Activated CD8-positive, alpha-beta memory T cell treated with anti-CD3 and anti-CD28 coated beads for 24 hours (primary cell): Measurements from ENCODE around the gene ST6GALNAC4.

Experiments
- DNase-seq: peaks from one replicate; pipeline ENCODE4 v3.0.0-alpha.2; 2020

Gene ST6GALNAC4

GRCh38 chr9:127945942-127946341 lies 29.1 kb upstream of the ST6GALNAC4 start:
- DNase-seq: no peak

GRCh38 chr9:127945338-127945737 lies 28.5 kb upstream of the ST6GALNAC4 start:
- DNase-seq: no peak

DNA sequence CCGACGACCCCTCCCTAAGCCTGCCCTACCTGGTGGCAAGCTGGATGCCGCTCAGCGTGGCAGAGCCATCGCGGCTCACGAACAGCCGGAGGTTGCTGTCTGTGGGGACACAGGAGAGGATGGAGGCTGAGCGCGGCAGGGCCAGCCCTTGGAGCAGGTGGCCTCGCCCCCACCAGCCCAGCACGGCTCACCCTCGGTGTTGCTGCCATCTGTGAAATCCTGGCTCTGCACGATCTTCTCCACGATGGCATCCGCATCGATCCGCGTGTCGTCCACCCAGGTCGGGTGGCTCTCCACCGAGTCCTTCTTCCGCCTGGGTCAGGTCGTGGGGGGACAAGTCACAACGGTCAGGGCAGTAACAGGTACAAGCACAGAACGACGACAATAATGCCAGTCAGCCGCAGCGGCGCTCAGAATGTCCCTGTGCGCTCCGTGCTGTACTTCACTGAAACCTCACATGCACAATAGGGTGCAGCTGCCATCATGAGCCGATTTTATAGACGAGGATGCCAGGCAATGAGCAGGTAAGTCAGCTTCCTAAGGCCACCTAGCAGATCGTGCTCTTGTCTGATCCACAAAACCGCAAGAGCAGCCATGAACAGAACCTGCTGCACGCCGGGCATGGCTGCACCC lies 27.9 kb upstream of the ST6GALNAC4 start:
- DNase-seq: no peak

- DNase-seq: peak; percentile 91
Measured at GRCh38 chr9:127943731-127944144, 26.9 kb upstream of the ST6GALNAC4 start.

GRCh38 chr9:127943011-127943662 lies 26.3 kb upstream of the ST6GALNAC4 start:
- no peak for DNase-seq

DNA sequence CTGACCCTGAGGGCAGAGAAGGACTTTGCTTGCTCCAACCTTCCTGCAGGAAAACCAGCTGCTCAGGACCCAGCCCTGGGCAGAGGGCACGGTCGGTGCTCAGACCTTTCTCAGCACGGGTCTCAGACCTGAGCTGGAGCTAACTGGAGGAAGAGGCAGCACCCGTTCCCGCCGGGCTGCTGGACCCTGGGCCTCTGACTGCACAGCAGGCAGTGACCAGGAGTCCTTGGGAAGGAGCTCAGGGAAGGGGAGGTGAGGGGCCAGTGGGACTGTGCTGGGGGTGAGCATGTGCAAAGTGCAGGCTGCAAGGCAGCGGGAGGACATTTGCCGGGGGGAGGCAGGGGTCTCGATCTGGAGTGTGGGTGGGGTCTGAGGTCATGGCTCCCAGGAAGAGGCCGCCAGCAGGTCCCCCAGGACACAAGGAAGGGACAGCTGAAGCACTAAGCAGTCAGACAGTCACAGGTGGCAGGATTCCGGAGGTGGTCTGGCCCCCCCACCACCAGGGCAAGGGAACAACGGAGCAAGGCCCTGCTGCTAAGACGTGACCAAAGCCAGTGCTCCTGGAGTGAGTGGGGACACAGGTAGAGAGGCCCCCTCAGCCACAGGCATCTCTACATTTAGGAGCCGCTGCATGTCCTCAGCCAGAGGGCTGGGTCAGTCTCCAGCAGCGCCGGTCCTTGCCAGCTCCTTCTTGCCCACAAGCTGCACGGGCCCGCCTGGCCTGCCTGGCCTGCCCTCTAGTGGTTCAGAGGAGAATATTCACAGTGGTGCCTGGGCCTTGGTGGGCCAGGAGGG lies 25.6 kb upstream of the ST6GALNAC4 start:
- DNase-seq: peak; percentile 81

- DNase-seq: no peak
Measured at GRCh38 chr9:127941961-127942215, 25.0 kb upstream of the ST6GALNAC4 start.

DNA sequence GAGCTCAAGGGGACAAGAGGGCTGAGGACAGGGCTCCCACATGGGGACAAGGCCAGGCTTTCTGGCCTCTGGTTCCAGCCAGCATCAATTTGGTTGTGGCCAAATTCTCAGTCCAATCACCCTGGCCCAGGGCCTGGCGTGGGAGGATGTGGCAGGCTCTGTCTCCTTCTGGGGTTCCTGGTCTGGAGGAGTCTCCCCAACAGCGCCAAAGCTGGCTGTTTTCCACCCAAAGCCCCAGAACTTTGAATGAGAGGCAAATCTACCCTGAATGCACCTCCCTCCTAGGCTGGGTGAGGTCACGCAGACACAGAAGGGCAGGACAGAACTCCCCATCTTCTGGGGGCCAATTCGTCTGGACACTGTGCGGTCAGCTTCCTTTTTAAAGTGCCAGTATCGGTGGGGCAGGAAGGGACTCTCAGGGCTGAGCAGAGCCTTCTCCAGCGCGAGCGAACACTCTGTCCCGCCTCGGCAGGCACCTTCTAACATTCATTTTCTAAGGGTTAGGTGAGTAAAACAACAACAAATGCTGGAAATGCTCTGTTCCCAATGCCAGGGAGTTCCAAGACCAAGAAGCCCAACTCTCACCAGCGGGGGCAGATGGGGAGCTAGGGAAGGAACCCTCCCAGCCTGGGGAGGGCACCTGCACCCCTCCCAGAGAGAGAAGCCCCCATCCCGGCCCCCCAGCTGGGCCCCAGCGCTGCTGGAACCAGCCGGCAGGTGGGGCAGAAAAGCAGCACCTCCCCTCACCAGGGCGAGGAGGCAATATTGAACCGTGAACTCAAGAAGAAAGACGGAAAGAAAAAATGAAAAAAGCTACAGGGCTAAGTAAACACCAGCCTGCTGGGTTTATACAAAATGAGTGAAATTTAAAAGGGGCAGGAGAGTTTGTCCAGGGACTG lies 24.5 kb upstream of the ST6GALNAC4 start:
- DNase-seq: no peak

DNA sequence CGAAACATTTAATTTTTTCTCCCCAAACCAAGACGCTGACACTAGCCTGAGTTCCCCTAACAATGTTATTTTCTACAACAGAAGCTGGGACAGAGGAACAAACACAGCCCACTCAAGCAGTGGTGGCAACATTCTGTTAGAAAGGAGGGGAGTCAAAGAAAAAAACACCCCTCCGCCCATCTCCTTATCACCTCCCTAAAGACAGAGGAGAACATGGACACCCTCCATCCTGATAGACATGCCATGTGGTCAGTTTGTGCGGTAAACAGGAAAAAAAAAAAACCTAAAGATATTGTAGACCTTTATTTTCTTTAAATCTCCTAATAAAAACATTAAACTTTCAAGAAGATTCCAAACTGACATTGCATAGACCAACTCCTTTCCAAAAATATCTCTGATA lies 23.8 kb upstream of the ST6GALNAC4 start:
- no peak for DNase-seq

- DNase-seq: no peak
Measured at GRCh38 chr9:127938298-127938690, 21.5 kb upstream of the ST6GALNAC4 start.

DNA sequence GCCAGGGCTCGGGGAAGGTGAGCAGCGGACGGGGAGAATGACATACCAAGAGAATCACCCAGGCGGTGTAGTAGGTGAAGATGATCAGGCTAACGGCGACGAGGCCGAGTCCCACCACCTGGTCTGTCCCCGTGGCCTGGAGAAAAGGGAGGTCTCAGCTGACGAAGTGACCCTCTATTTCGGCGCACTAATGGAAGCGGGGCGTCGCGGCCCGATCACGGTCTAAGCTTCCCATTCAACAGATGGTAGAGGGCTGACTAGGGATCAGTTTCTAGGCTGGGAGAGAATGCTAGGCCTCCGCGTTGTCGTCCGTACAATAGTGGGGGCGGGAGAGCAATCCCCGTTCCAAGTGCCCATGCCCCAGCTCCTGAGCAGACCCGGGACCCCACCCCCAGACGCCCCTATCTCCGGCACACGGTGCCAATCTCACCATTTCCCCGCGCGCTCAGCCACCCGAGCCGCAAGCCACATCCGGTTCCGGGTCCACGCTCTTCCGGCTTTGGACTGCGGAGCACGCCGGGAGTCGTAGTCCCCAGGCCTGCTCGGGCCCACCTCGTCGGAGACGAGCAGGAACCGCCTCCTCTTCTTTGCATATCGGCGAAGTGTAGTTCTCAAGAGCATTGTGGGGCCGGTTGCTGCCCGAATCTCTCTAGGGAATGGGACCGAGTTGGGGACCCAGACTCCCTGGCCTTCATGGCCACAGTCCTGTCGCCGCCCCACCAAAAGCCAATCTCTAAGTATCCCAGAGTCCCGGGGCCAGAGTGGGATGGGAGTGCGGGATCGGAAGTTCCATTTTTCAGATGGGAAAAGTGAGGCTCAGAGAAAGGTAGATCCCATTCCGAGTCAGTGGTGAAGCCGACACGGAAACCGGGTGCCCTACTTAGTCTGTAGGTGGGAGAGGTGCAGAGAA lies 20.8 kb upstream of the ST6GALNAC4 start, which contains the start of gene DPM2:
Gene DPM2, minus strand, starts transcription at position 467 of the 910 bp plus-strand sequence. Its CDS starts 34 bp downstream, at position 433.
- DNase-seq: peak; percentile 91

DNA sequence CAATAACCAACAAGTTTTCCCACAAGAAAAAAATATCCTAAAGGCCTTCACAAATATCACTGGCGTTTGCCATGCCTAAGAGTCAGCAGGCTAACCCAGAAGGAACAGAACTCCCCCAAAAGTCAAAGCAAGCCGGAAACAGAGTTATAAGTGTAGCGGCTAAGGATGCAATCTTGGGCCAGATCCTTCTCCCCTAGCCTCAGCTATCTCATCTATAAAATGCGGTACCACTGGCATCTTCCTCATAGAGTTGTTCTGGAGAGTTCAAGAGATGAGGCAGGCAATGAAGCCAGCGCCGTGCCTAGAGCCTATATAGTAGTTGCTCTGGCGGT lies 20.2 kb upstream of the ST6GALNAC4 start:
- DNase-seq: no peak

GRCh38 chr9:127936347-127936852 lies 19.6 kb upstream of the ST6GALNAC4 start:
- DNase-seq: no peak

DNA sequence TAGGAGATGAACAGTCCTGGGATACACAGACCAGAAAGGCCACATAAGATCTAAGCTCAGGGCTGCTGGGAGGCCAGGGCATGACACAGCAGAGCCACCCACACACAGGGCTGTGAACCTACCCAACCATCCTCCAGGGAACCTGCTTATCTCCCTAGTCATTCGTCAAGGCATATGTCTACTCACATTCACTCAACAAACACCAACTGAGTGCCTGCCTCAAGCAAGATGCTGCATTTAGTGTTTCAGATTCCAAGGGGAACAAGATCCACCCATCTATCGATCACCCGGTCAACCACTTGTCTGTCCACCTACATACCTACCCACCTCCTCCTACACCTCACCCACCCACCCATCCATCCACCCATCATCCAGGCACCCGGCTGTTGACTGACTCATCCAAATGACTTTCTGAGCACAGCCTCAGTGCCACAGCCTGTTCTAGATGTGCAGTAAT lies 19.0 kb upstream of the ST6GALNAC4 start:
- no peak for DNase-seq

- no peak for DNase-seq
Measured at GRCh38 chr9:127934986-127935385, 18.1 kb upstream of the ST6GALNAC4 start.

DNA sequence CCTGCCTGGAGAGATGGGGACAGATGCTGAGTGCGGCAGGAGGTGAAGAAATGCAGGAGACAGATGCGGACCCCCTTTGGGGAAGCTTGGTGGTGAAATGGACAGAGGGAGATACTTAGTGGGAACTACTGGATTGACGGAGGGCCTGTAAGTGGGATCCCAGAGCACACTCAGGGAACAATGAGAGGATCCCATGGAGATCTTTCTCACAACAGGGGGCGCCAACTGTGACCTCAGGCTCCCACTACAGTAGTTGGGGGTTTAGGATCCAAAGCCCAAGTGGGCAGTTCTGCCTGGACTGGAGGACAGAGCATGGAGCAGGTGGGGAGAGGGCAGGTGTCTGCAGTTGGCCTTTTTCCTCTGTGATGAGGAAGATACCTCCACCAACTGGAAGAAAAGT lies 17.4 kb upstream of the ST6GALNAC4 start:
- no peak for DNase-seq

DNA sequence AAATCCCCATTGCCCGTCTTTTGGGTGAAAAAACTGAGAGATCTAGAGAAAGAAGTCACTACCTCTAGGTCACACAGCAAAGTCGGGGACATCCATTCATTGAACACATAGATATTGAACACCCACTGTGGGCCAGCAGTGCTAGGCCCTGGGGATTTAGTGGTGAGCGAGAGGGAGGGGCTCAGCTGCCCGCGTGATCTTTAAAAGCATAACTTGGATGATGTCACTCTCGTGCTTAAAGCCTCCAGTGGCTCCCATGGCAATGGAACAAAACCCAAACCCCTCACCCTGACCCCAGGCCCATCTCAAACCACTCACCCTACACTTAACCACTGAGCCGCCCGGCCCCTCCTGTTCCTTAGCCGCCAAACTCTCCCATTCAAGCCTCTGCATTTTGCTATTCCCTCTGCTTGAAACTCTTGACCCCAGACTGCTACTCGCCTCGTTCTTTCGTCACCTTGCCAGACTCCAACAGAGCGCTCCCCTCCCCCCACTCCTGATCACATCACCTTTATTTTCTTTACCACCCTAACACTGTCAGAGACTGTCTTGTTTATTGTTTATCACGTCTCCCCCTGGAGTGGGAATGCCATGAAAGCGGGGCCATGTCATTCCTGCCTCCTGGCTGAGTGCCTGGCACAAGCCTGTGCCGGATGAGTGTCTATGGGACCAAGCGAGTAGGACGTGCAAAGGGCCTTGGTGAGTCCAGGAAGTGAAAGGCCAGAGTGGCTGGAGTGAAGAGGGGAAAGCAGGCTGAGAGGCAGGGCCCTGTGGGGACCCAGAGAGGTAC lies 14.4 kb upstream of the ST6GALNAC4 start:
- no peak for DNase-seq

GRCh38 chr9:127930231-127931091 lies 13.6 kb upstream of the ST6GALNAC4 start, which contains the start of gene PIP5KL1:
Gene PIP5KL1, minus strand, starts transcription at chr9:127930777. Its CDS starts 25 bp downstream, at chr9:127930752.
- peak; percentile 88 for DNase-seq

- DNase-seq: no peak
Measured at GRCh38 chr9:127929625-127929979, 12.8 kb upstream of the ST6GALNAC4 start.
